K562 (cell line): ENCODE measurements around the gene CSNK1D. TPM values are rescaled to one million over a fixed set of nuclear protein-coding genes. Genes with fewer than 3 reads are reported as not detected.
A peak's percentile ranks its signal among the peaks of the same experiment; 100 is the strongest.

Experiments used
- ATAC-seq: fragments of 200-7000 bp; cut with Tn5 transposase; 3 replicates; pipeline ENCODE4 v1.9.1; 2020; ENCODE audit warnings: moderate library complexity
- BruUV-seq: library from RNA; stranded (reverse); fragments of 400-500 nt; replicated peaks from 2 replicates; lab custom pipeline; 2021; lab: Mats Ljungman, UMichigan
- CTCF ChIA-PET: fragments of 300-600 bp; formaldehyde crosslinking; extraction: SDS; loops from one replicate; lab custom pipeline; 2021; ENCODE audit warnings: low intra/inter-chr PET ratio; lab: Yijun Ruan, JAX
- POLR2A ChIA-PET: fragments of 300-600, 350-650 bp; sonication (Branson Sonifier 250); formaldehyde crosslinking; extraction: SDS; loops from one replicate; lab custom pipeline; 2021; ENCODE audit warnings: antibody characterized with exemption, inconsistent platforms; lab: Yijun Ruan, JAX
- DNase-seq, 4 experiments: peaks; one replicate each; pipeline versions ENCODE4 v3.0.0 to v3.0.0-alpha.2; 2011 to 2018; ENCODE audit warnings: low spot score in 3 of 4, mixed read lengths in 3 of 4; ENCODE audit errors: extremely low read depth in 1 of 4
- FAIRE-seq: peaks from 2 replicates; lab custom pipeline; 2011; peaks lifted over from hg19 to GRCh38; lab: Jason Lieb, UNC
- H2AFZ ChIP-seq: 2 replicates; pipeline ENCODE4 v1.6.0; 2011; ENCODE audit warnings: low read depth, low read length, control low read depth, inconsistent platforms
- H3K27ac ChIP-seq: fragments of 200-600 bp; 3 replicates; pipeline ENCODE4 v1.8.0; 2011; ENCODE audit warnings: low read depth, mild to moderate bottlenecking, control low read depth, inconsistent platforms, low read length, moderate library complexity, mixed read lengths; ENCODE audit errors: extremely low read depth
- H3K27me3 ChIP-seq, 2 experiments: fragments of 300-600 bp in 1 of 2; 2 replicates in 1 of 2; 3 replicates in 1 of 2; pipeline versions ENCODE4 v1.6.0 to v1.8.0; 2011; ENCODE audit warnings: inconsistent platforms in 2 of 2, low read length in 2 of 2, mild to moderate bottlenecking in 1 of 2, mixed read lengths in 1 of 2, moderate library complexity in 1 of 2; ENCODE audit not compliant: control insufficient read depth in 2 of 2, insufficient read depth in 2 of 2
- H3K36me3 ChIP-seq: fragments of 300-600 bp; 3 replicates; pipeline ENCODE4 v1.8.0; 2011; ENCODE audit warnings: mild to moderate bottlenecking, low read length, inconsistent platforms; ENCODE audit not compliant: control insufficient read depth, insufficient read depth
- H3K4me1 ChIP-seq, 2 experiments: fragments of 200-600 bp in 1 of 2; replicated peaks in 1 of 2; 2 replicates in 1 of 2; 3 replicates in 1 of 2; pipeline versions ENCODE4 v1.5.1 to v1.8.0; 2011; ENCODE audit warnings: inconsistent platforms in 2 of 2, low read length in 2 of 2, mild to moderate bottlenecking in 1 of 2, mixed read lengths in 1 of 2, moderate library complexity in 1 of 2; ENCODE audit not compliant: control insufficient read depth in 2 of 2, insufficient read depth in 2 of 2
- H3K4me2 ChIP-seq: 2 replicates; pipeline ENCODE4 v1.6.1; 2011; ENCODE audit warnings: low read length, control low read depth, inconsistent platforms, mixed read lengths; ENCODE audit not compliant: insufficient read depth
- H3K4me3 ChIP-seq: fragments of 200-600 bp; sonication (generic), shearing (Covaris generic); 2 replicates; pipeline ENCODE4 v1.5.1; 2016; ENCODE audit warnings: control low read depth, inconsistent platforms
- H3K79me2 ChIP-seq: fragments of 200-600 bp; 3 replicates; pipeline ENCODE4 v1.8.0; 2011; ENCODE audit warnings: low read length, inconsistent platforms; ENCODE audit not compliant: control insufficient read depth, insufficient read depth
- H3K9ac ChIP-seq, 2 experiments: 2 replicates each; pipeline versions ENCODE4 v1.6.0 to v1.6.1; 2011; ENCODE audit warnings: low read depth in 2 of 2, low read length in 2 of 2, control low read depth in 1 of 2, inconsistent platforms in 1 of 2, mild to moderate bottlenecking in 1 of 2, mixed read lengths in 1 of 2; ENCODE audit not compliant: insufficient read depth in 1 of 2
- H3K9me1 ChIP-seq: one replicate; pipeline ENCODE4 v1.6.0; 2011; ENCODE audit warnings: inconsistent platforms, mild to moderate bottlenecking, low read length, moderate library complexity; ENCODE audit not compliant: control insufficient read depth, insufficient read depth
- H3K9me3 ChIP-seq: replicated peaks from 2 replicates; pipeline ENCODE4 v1.5.1; 2011; ENCODE audit warnings: low read depth, low read length, inconsistent platforms; ENCODE audit not compliant: control insufficient read depth, insufficient read depth
- H4K20me1 ChIP-seq: replicated peaks from 2 replicates; pipeline ENCODE4 v1.6.1; 2011; ENCODE audit warnings: low read length, inconsistent platforms, mixed read lengths; ENCODE audit not compliant: control insufficient read depth, insufficient read depth
- FOXA3 ChIP-seq, 2 experiments: fragments of 450-650 bp in 1 of 2; sonication (generic) in 1 of 2; formaldehyde crosslinking; IDR thresholded peaks in 1 of 2; conservative IDR thresholded peaks in 1 of 2; 2 replicates each; pipeline versions ENCODE4 v1.4.0 to v1.8.0; 2020 to 2022; ENCODE audit warnings: mild to moderate bottlenecking in 2 of 2, missing genetic modification reagents in 1 of 2
- ZNF395 ChIP-seq: fragments of 200-800 bp; sonication (Bioruptor generic); IDR thresholded peaks from 2 replicates; pipeline ENCODE4 v1.6.1; 2017; ENCODE audit warnings: missing genetic modification characterization, missing compliant biosample characterization
- ZNF644 ChIP-seq: fragments of 200-800 bp; sonication (Bioruptor generic); IDR thresholded peaks from 2 replicates; pipeline ENCODE4 v1.6.1; 2016; ENCODE audit warnings: low read depth, missing genetic modification characterization, missing compliant biosample characterization
- WGBS: fragments of 100-300 bp; shearing (Covaris generic); methylation state at CpG from one replicate; pipeline ENCODE4 v1.1.6; 2016; ENCODE audit warnings: low coverage, mixed read lengths; ENCODE audit not compliant: insufficient coverage; ENCODE audit errors: missing lambda C conversion rate; 5-methylcytosine and 5-hydroxymethylcytosine counted together
- in situ Hi-C: fragments of 300-500 bp; cut with MboI; formaldehyde crosslinking; loops from 4 replicates; pipeline ENCODE4 v1.15.0; 2018; ENCODE audit warnings: inconsistent platforms, mixed read lengths
- intact Hi-C: fragments of 100-400 bp; cut with micrococcal nuclease; formaldehyde crosslinking; loops from 2 replicates; pipeline ENCODE4 v1.14.2; 2022
- polyA plus RNA-seq, 8 experiments: library from polyadenylated mRNA; depleted of rRNA in 4 of 8; stranded (reverse) in 5 of 8; unstranded in 3 of 8; fragments of >200 nt; fragmentation: Nextera tagmentation in 2 of 8; fragmentation: Illumina TruSeq in 1 of 8; extraction: Ambion mirVana in 2 of 8; extraction: Trizol in 1 of 8; gene quantifications; 2 replicates each; pipeline versions ENCODE4 v1.2.1 to v1.2.3, GENCODE V29; 2011 to 2014; ENCODE audit warnings: inconsistent platforms in 1 of 8, missing spikeins in 1 of 8
- total RNA-seq, 7 experiments: library from RNA; depleted of rRNA in 6 of 7; stranded (reverse); fragments of >200 nt in 6 of 7; fragmentation: Illumina TruSeq in 2 of 7; extraction: Trizol in 2 of 7; gene quantifications; 2 replicates each; pipeline versions ENCODE4 v1.2.1 to v1.2.3, GENCODE V29; 2011 to 2021; ENCODE audit warnings: low replicate concordance in 1 of 7

CSNK1D gene
- total and polyA plus RNA-seq, 9 of the 15 experiments (the other 6 are each of a cell fraction or from before 2014, with no cell fraction given): 6.5 to 133 (median 41.3) TPM

GRCh38 chr17:82295472-82295814 is 21.9 kb upstream of the CSNK1D start:
- TF ChIP-seq ZNF644 (tag) (no peak), FOXA3 (CRISPR knock-in tag; conservative IDR thresholded peaks at IDR 0.05 in 1 of 2, IDR thresholded peaks at IDR 0.05 in 1 of 2) (peak in 1 of 2 experiments; percentile 60; a peak in 2 of 4 replicates), ZNF395 (CRISPR knock-in tag) (0 out of 2 replicates have a peak, but pooled peaks have one; percentile 49)
- Histone ChIP-seq H3K4me2 (no peak overlapping the region), H4K20me1 (no peaks in the 10 kb centered on the region), H2AFZ (no peak overlapping the region), H3K4me1 (peaks cover 64 to 76% of the 10 kb centered on the region in 2 experiments), H3K9me3 (no peaks in the 10 kb centered on the region), H3K27me3 (no peaks in the 10 kb centered on the region), H3K9ac (no peak overlapping the region), H3K4me3 (no peak overlapping the region), H3K9me1 (no peaks in the 10 kb centered on the region), H3K36me3 (no peaks in the 10 kb centered on the region; the same call in 2 of the 3 replicates), H3K27ac (no peak overlapping the region), H3K79me2 (peaks cover 27% of the 10 kb centered on the region)
- BruUV-seq: no TSS peak
- FAIRE-seq (no peak), ATAC-seq (no peak), DNase-seq (no peak)
- 46% methylated on average over 4 of the region's 4 CpGs for WGBS
- intact Hi-C loops: no loop called here
- in situ Hi-C loops: no loop called here
- CTCF ChIA-PET: no interaction called here
- POLR2A ChIA-PET: interaction anchor here (1.0 to 1.5 kb wide), 4 partner anchors 8 to 89 kb away, joined by 3 to 4 read pairs (median 3); partner anchors contain the start of gene CD7
